Measurements from ENCODE around the gene TMEM255B. TPM values are rescaled to one million over a fixed set of nuclear protein-coding genes. Genes with fewer than 3 reads are reported as not detected.
A peak's percentile ranks its signal among the peaks of the same experiment; 100 is the strongest.

Gene TMEM255B
- total RNA-seq, 1 experiment from 2014 or later, result 4.7 TPM

- POLR2A ChIA-PET, result no interaction called here
- CTCF ChIA-PET, result interaction anchor here (0.8 kb wide), 1 partner anchor 11 kb away, joined by 3 read pairs; no protein-coding TSS in a partner anchor
- H3K9me3 Mint-ChIP-seq, result peaks cover 9% of the 10 kb centered on the region
- TF ChIP-seq FOXP4 (CRISPR knock-in tag; IDR thresholded peaks at IDR 0.05) (0 out of 2 replicates have a peak, but pooled peaks have one; percentile 51), USF1 (CRISPR knock-in tag; IDR thresholded peaks at IDR 0.05) (no peak), NFYB (CRISPR knock-in tag; conservative IDR thresholded peaks at IDR 0.05; ENCODE audit: low read depth) (no peak), IRF1 (CRISPR knock-in tag; IDR thresholded peaks at IDR 0.05) (no peak), HMGXB4 (CRISPR knock-in tag; IDR thresholded peaks at IDR 0.05) (no peak; the same call in 1 of the 2 replicates), ZNF232 (CRISPR knock-in tag; IDR thresholded peaks at IDR 0.05) (peak; percentile 51; the same call in 1 of the 2 replicates), NFATC4 (CRISPR knock-in tag; IDR thresholded peaks at IDR 0.05) (0 out of 2 replicates have a peak, but pooled peaks have one; percentile 57), MLX (CRISPR knock-in tag; IDR thresholded peaks at IDR 0.05) (no peak), SP1 (CRISPR knock-in tag; conservative IDR thresholded peaks at IDR 0.05) (peak; percentile 63; the same call in 1 of the 2 replicates), USF2 (CRISPR knock-in tag; IDR thresholded peaks at IDR 0.05) (0 out of 2 replicates have a peak, but pooled peaks have one; percentile 9), GTF2I (CRISPR knock-in tag; conservative IDR thresholded peaks at IDR 0.05) (no peak), TCF7 (CRISPR knock-in tag; IDR thresholded peaks at IDR 0.05; ENCODE audit: low read depth) (0 out of 2 replicates have a peak, but pooled peaks have one; percentile 76), E2F1 (CRISPR knock-in tag; IDR thresholded peaks at IDR 0.05) (no peak), ATF2 (CRISPR knock-in tag; IDR thresholded peaks at IDR 0.05; ENCODE audit: borderline replicate concordance, low read depth) (no peak)
- peaks cover 11% of the 10 kb centered on the region; the same call in 1 of the 2 replicates for H3K36me3 Mint-ChIP-seq
- peak within 1 kb of the TSS; percentile 76 for H3K4me3 Mint-ChIP-seq
- peaks cover 45% of the 10 kb centered on the region for H3K4me1 Mint-ChIP-seq
- ATAC-seq (peak; percentile 4; the same call in 1 of the 2 replicates), DNase-seq (ENCODE audit: low spot score) (peak; percentile 57)
- H3K27me3 Mint-ChIP-seq (ENCODE audit: low read depth), result peaks cover 35% of the 10 kb centered on the region
- H3K27ac Mint-ChIP-seq, result no peak within 1 kb of the TSS
Observed at GRCh38 chr13:113863524-113864272, 104.7 kb downstream of the TMEM255B start, which contains the start of gene GAS6. TSS of gene GAS6 (minus strand) at chr13:113864076. CDS start at chr13:113863920, 156 bp downstream.
